ENCODE measurements around the gene BHLHE40. TPM values are rescaled to one million over a fixed set of nuclear protein-coding genes. Genes with fewer than 3 reads are reported as not detected.
"Not testable (repeated sequence)": the region's sequence is repeated elsewhere in the genome, so short reads cannot be mapped to it uniquely, and the experiment has no call there.

Gene BHLHE40
- total RNA-seq, 1 donor: 49.3 TPM

- peak in 1 of 3 donors; percentile 17 for DNase-seq (ENCODE audit: low read depth in 2 of 3, low spot score in 2 of 3)
Observed at GRCh38 chr3:4959180-4959579, 20.1 kb upstream of the BHLHE40 start.

GRCh38 chr3:4961865-4962264 lies 17.4 kb upstream of the BHLHE40 start:
- not testable (repeated sequence) for DNase-seq (ENCODE audit: low read depth in 2 of 3, low spot score in 2 of 3)

GRCh38 chr3:4963669-4964570 lies 15.3 kb upstream of the BHLHE40 start:
- DNase-seq (ENCODE audit: low read depth in 2 of 3, low spot score in 2 of 3): no peak

GRCh38 chr3:4966006-4966405 lies 13.2 kb upstream of the BHLHE40 start:
- DNase-seq (ENCODE audit: low read depth in 2 of 3, low spot score in 2 of 3): not testable (repeated sequence)

- not testable (repeated sequence) for DNase-seq (ENCODE audit: low read depth in 2 of 3, low spot score in 2 of 3)
Observed at GRCh38 chr3:4967683-4968082, 11.6 kb upstream of the BHLHE40 start.

GRCh38 chr3:4971437-4971836 lies 7.8 kb upstream of the BHLHE40 start:
- not testable (repeated sequence) for DNase-seq (ENCODE audit: low read depth in 2 of 3, low spot score in 2 of 3)

- no peak for DNase-seq (ENCODE audit: low read depth in 2 of 3, low spot score in 2 of 3)
Observed at GRCh38 chr3:4971838-4972237, 7.4 kb upstream of the BHLHE40 start.

- DNase-seq (ENCODE audit: low read depth in 2 of 3, low spot score in 2 of 3): no peak
Observed at GRCh38 chr3:4972652-4973643, 6.3 kb upstream of the BHLHE40 start.

- DNase-seq (ENCODE audit: low read depth in 2 of 3, low spot score in 2 of 3): no peak
Observed at GRCh38 chr3:4974154-4974553, 5.1 kb upstream of the BHLHE40 start.

- DNase-seq (ENCODE audit: low read depth in 2 of 3, low spot score in 2 of 3): peak in 1 of 3 donors; percentile 39
Observed at GRCh38 chr3:4976109-4976508, 3.1 kb upstream of the BHLHE40 start.

GRCh38 chr3:4977001-4977852 lies 2.0 kb upstream of the BHLHE40 start:
- peak in 2 of 3 donors; percentile 76 to 94 for DNase-seq (ENCODE audit: low read depth in 2 of 3, low spot score in 2 of 3)

GRCh38 chr3:4977853-4978203 lies 1.4 kb upstream of the BHLHE40 start:
- DNase-seq (ENCODE audit: low read depth in 2 of 3, low spot score in 2 of 3): peak in 2 of 3 donors; percentile 35 to 66

GRCh38 chr3:4978204-4978965 lies 852 bp upstream of the BHLHE40 start:
- peak; percentile 47 to 94 (median 88) for DNase-seq (ENCODE audit: low read depth in 2 of 3, low spot score in 2 of 3)

GRCh38 chr3:4978966-4979427 lies 240 bp upstream of the BHLHE40 start:
- peak; percentile 58 to 98 (median 96) for DNase-seq (ENCODE audit: low read depth in 2 of 3, low spot score in 2 of 3)

- DNase-seq (ENCODE audit: low read depth in 2 of 3, low spot score in 2 of 3): peak; percentile 80 to 91 (median 90)
Observed at GRCh38 chr3:4980229-4981203, 1.3 kb downstream of the BHLHE40 start.

- DNase-seq (ENCODE audit: low read depth in 2 of 3, low spot score in 2 of 3): no peak
Observed at GRCh38 chr3:4981294-4981664, 2.0 kb downstream of the BHLHE40 start.

- no peak for DNase-seq (ENCODE audit: low read depth in 2 of 3, low spot score in 2 of 3)
Observed at GRCh38 chr3:4981665-4982494, 2.6 kb downstream of the BHLHE40 start.

Data from hematopoietic multipotent progenitor cell (in vitro differentiated cells).